Measurements from ENCODE around the gene GPC3. TPM values are rescaled to one million over a fixed set of nuclear protein-coding genes. Genes with fewer than 3 reads are reported as not detected.

Gene GPC3
- total and polyA plus RNA-seq, 2 donors (not counting 3 experiments of a cell fraction or from before 2014, with no cell fraction given), result not detected

DNA sequence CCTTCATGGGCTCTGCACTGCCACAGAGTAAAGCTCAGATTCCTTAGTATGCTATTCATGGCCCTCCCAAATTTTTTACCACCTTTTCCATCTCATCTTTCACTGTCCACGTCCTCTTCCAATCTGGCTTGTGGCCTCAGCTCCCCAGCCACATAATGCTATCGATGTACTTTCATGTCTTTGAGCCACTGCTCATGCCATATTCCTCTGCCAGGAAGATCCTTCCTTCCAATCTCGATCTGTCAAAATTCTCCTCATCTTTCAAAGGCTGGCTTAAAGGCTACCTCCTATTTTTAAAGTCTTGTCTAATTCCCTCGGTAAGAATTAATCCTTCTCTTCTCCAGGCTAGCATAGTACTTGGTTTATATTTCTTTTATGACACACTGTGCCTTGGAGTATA lies 336.8 kb downstream of the GPC3 start:
- Histone ChIP-seq H3K36me3 (ENCODE audit: control insufficient read depth in 2 of 2, extremely low read depth in 1 of 2, insufficient read depth in 2 of 2, low read length in 2 of 2) (no peaks in the 10 kb centered on the region), H3K4me2 (ENCODE audit: insufficient read depth, low read length) (no peak overlapping the region), H2AFZ (ENCODE audit: low read depth, low read length) (no peak overlapping the region), H3K27ac (ENCODE audit: insufficient read depth, low read depth, low read length) (no peak overlapping the region), H3K27me3 (ENCODE audit: control insufficient read depth in 2 of 2, insufficient read depth in 2 of 2, low read length in 2 of 2) (no peaks in the 10 kb centered on the region), H3K4me3 (replicated peaks in 1 of 3; ENCODE audit: insufficient read depth in 1 of 3, low read depth in 1 of 3, low read length in 3 of 3) (no peak overlapping the region), H4K20me1 (replicated peaks; ENCODE audit: control insufficient read depth, extremely low read depth, insufficient read depth, low read length) (no peaks in the 10 kb centered on the region), H3K9ac (replicated peaks; ENCODE audit: extremely low read depth, insufficient read depth, low read length) (no peak overlapping the region), H3K9me3 (replicated peaks; ENCODE audit: control insufficient read depth, insufficient read depth, low read length) (no peaks in the 10 kb centered on the region), H3K79me2 (ENCODE audit: control insufficient read depth, insufficient read depth, low read length) (no peaks in the 10 kb centered on the region), H3K9me1 (replicated peaks; ENCODE audit: control insufficient read depth, extremely low read depth, insufficient read depth, low read length) (no peaks in the 10 kb centered on the region), H3K4me1 (ENCODE audit: control insufficient read depth, extremely low read depth, insufficient read depth, low read length) (no peaks in the 10 kb centered on the region)
- dilution Hi-C loops (cut with MboI; ENCODE audit: extremely low pct_ligation_motif_present, low sequenced_read_pairs) (no loop called here), intact Hi-C loops (cut with micrococcal nuclease) (no loop called here)
- ChIA-PET CTCF (no interaction called here), POLR2A (no interaction called here)
- TF ChIP-seq GATA2 (IDR thresholded peaks at IDR 0.05; ENCODE audit: insufficient read depth, insufficient read length, low read depth, low read length) (no peak), MYC (IDR thresholded peaks at IDR 0.05; ENCODE audit: low read depth, low read length) (no peak), POLR2AphosphoS5 (IDR thresholded peaks at IDR 0.05; ENCODE audit: insufficient read depth, low read depth, low read length) (no peak), EZH2 (IDR thresholded peaks at IDR 0.05; ENCODE audit: borderline replicate concordance, low read depth, low read length, severe bottlenecking) (no peak), FOS (IDR thresholded peaks at IDR 0.05; ENCODE audit: borderline replicate concordance, insufficient read depth, low read length) (no peak), MAX (IDR thresholded peaks at IDR 0.05; ENCODE audit: insufficient read depth, insufficient read length) (no peak), JUN (IDR thresholded peaks at IDR 0.05; ENCODE audit: borderline replicate concordance, insufficient read depth, insufficient read length, low read depth) (no peak), POLR2A (IDR thresholded peaks at IDR 0.05; ENCODE audit: low read depth, low read length) (no peak)
- TF ChIP-seq, protein P1, sequence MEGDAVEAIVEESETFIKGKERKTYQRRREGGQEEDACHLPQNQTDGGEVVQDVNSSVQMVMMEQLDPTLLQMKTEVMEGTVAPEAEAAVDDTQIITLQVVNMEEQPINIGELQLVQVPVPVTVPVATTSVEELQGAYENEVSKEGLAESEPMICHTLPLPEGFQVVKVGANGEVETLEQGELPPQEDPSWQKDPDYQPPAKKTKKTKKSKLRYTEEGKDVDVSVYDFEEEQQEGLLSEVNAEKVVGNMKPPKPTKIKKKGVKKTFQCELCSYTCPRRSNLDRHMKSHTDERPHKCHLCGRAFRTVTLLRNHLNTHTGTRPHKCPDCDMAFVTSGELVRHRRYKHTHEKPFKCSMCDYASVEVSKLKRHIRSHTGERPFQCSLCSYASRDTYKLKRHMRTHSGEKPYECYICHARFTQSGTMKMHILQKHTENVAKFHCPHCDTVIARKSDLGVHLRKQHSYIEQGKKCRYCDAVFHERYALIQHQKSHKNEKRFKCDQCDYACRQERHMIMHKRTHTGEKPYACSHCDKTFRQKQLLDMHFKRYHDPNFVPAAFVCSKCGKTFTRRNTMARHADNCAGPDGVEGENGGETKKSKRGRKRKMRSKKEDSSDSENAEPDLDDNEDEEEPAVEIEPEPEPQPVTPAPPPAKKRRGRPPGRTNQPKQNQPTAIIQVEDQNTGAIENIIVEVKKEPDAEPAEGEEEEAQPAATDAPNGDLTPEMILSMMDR (IDR thresholded peaks at IDR 0.05; ENCODE audit: extremely low read depth in 1 of 2, insufficient read depth in 1 of 2, low read depth in 1 of 2, low read length in 2 of 2), result no peak
- DNase-seq (ENCODE audit: low read depth, low spot score) (no peak), FAIRE-seq (no peak)
- BruUV-seq (replicated peaks), result no TSS peak
